SK-N-SH (cell line): ENCODE measurements around the gene CNTNAP2. TPM values are rescaled to one million over a fixed set of nuclear protein-coding genes. Genes with fewer than 3 reads are reported as not detected.

Experiments
- CTCF ChIA-PET: fragments of 300-600, 350-600 bp; formaldehyde crosslinking; extraction: SDS; loops from one replicate; lab custom pipeline; 2021; lab: Yijun Ruan, JAX
- POLR2A ChIA-PET: fragments of 350-600 bp; sonication (Branson Sonifier 250); formaldehyde crosslinking; extraction: SDS; loops from one replicate; lab custom pipeline; 2020; ENCODE audit warnings: antibody characterized with exemption, inconsistent platforms; lab: Yijun Ruan, JAX
- DNase-seq: peaks from one replicate; pipeline ENCODE4 v3.0.0; 2012
- H2AFZ ChIP-seq: fragments of 200-600 bp; sonication (generic); 2 replicates; pipeline ENCODE4 v1.8.1; 2016; ENCODE audit warnings: antibody characterized with exemption, mild to moderate bottlenecking, low read depth
- H3F3A ChIP-seq: fragments of 200-600 bp; sonication (generic); replicated peaks from 2 replicates; pipeline ENCODE3; 2016; ENCODE audit warnings: antibody characterized with exemption, mild to moderate bottlenecking; ENCODE audit not compliant: insufficient read depth
- H3K27ac ChIP-seq, 2 experiments: fragments of 200-500 bp in 1 of 2; fragments of 200-600 bp in 1 of 2; sonication (Bioruptor generic) in 1 of 2; sonication (generic), shearing (Covaris generic) in 1 of 2; 2 replicates each; pipeline versions ENCODE4 v1.5.1 to v1.6.1; 2014 to 2016; ENCODE audit warnings: low read depth in 2 of 2, inconsistent platforms in 1 of 2, low read length in 1 of 2, mild to moderate bottlenecking in 1 of 2, mixed read lengths in 1 of 2
- H3K27me3 ChIP-seq: fragments of 200-600 bp; sonication (generic), shearing (Covaris generic); 2 replicates; pipeline ENCODE4 v1.6.1; 2016; ENCODE audit warnings: mixed run types; ENCODE audit not compliant: insufficient read depth
- H3K36me3 ChIP-seq, 2 experiments: fragments of 200-500 bp in 1 of 2; fragments of 200-600 bp in 1 of 2; sonication (Bioruptor generic) in 1 of 2; sonication (generic) in 1 of 2; replicated peaks in 1 of 2; 2 replicates each; pipeline versions ENCODE3 to v1.5.1; 2014 to 2016; ENCODE audit warnings: low read length in 1 of 2, mild to moderate bottlenecking in 1 of 2; ENCODE audit not compliant: insufficient read depth in 2 of 2, control insufficient read depth in 1 of 2
- H3K4me1 ChIP-seq, 2 experiments: fragments of 200-500 bp in 1 of 2; fragments of 200-600 bp in 1 of 2; sonication (Bioruptor generic) in 1 of 2; sonication (generic), shearing (Covaris generic) in 1 of 2; 2 replicates each; pipeline versions ENCODE4 v1.5.1 to v1.6.1; 2014 to 2016; ENCODE audit warnings: low read depth in 1 of 2, low read length in 1 of 2, mixed run types in 1 of 2; ENCODE audit not compliant: insufficient read depth in 2 of 2, control insufficient read depth in 1 of 2
- H3K4me2 ChIP-seq: fragments of 200-600 bp; sonication (generic), shearing (Covaris generic); 2 replicates; pipeline ENCODE4 v1.6.1; 2017; ENCODE audit warnings: mixed run types
- H3K4me3 ChIP-seq, 2 experiments: fragments of 200-500 bp in 1 of 2; fragments of 200-600 bp in 1 of 2; sonication (Bioruptor generic) in 1 of 2; sonication (generic), shearing (Covaris generic) in 1 of 2; 2 replicates each; pipeline versions ENCODE4 v1.5.1 to v1.8.1; 2014 to 2016; ENCODE audit warnings: low read depth in 2 of 2, inconsistent platforms in 1 of 2, low read length in 1 of 2, mild to moderate bottlenecking in 1 of 2, mixed read lengths in 1 of 2, moderate library complexity in 1 of 2
- H3K79me2 ChIP-seq: fragments of 200-600 bp; sonication (generic); 2 replicates; pipeline ENCODE4 v1.8.1; 2017; ENCODE audit warnings: mild to moderate bottlenecking; ENCODE audit not compliant: insufficient read depth
- H3K9ac ChIP-seq: fragments of 200-600 bp; sonication (generic); 2 replicates; pipeline ENCODE4 v1.6.1; 2017; ENCODE audit warnings: mixed run types
- H3K9me2 ChIP-seq: fragments of 200-600 bp; sonication (generic); 2 replicates; pipeline ENCODE4 v1.6.1; 2017; ENCODE audit warnings: mixed run types
- H3K9me3 ChIP-seq: fragments of 200-600 bp; sonication (generic); 2 replicates; pipeline ENCODE4 v1.6.1; 2017; ENCODE audit warnings: mixed run types, mild to moderate bottlenecking, moderate library complexity
- H4K20me1 ChIP-seq: fragments of 200-600 bp; sonication (generic); 2 replicates; pipeline ENCODE4 v1.6.1; 2017; ENCODE audit warnings: mild to moderate bottlenecking, mixed run types; ENCODE audit not compliant: insufficient read depth
- EZH2phosphoT487 ChIP-seq: fragments of 200-600 bp; sonication (generic); IDR thresholded peaks from 2 replicates; pipeline ENCODE4 v1.6.1; 2017; ENCODE audit warnings: low read depth, mixed run types, mild to moderate bottlenecking, antibody characterized with exemption, moderate library complexity, borderline replicate concordance
- FOSL2 ChIP-seq: IDR thresholded peaks from 2 replicates; pipeline ENCODE4 v1.4.0; 2012; ENCODE audit warnings: low read depth, mild to moderate bottlenecking, moderate library complexity, borderline replicate concordance
- FOXJ3 ChIP-seq: sonication (generic); formaldehyde crosslinking; IDR thresholded peaks from 2 replicates; pipeline ENCODE4 v1.5.1; 2020; ENCODE audit warnings: mild to moderate bottlenecking, missing genetic modification reagents
- GATA2 ChIP-seq: sonication (generic); formaldehyde crosslinking; IDR thresholded peaks from 2 replicates; pipeline ENCODE4 v1.5.0; 2020; ENCODE audit warnings: mild to moderate bottlenecking, missing genetic modification reagents
- MAX ChIP-seq: IDR thresholded peaks from 2 replicates; pipeline ENCODE4 v1.4.0; 2012; ENCODE audit warnings: low read depth
- MXI1 ChIP-seq: IDR thresholded peaks from 2 replicates; pipeline ENCODE4 v1.6.1; 2012; ENCODE audit warnings: mild to moderate bottlenecking, low read depth, low read length, improper control_type of control experiment
- NRF1 ChIP-seq: IDR thresholded peaks from 2 replicates; pipeline ENCODE4 v1.6.1; 2012; ENCODE audit warnings: low read depth, mild to moderate bottlenecking, low read length
- REST ChIP-seq: IDR thresholded peaks from 2 replicates; pipeline ENCODE4 v1.6.1; 2012; ENCODE audit warnings: mild to moderate bottlenecking, low read depth, low read length, moderate library complexity
- RFX5 ChIP-seq: IDR thresholded peaks from 2 replicates; pipeline ENCODE4 v1.6.1; 2012; ENCODE audit warnings: mild to moderate bottlenecking, improper control_type of control experiment, low read length
- RXRA ChIP-seq: IDR thresholded peaks from 2 replicates; pipeline ENCODE4 v1.4.0; 2012; ENCODE audit warnings: low read depth, mild to moderate bottlenecking, borderline replicate concordance
- TAF1 ChIP-seq: IDR thresholded peaks from 2 replicates; pipeline ENCODE4 v1.6.1; 2012; ENCODE audit warnings: low read depth, mild to moderate bottlenecking, low read length, moderate library complexity, borderline replicate concordance
- TCF12 ChIP-seq: IDR thresholded peaks from 2 replicates; pipeline ENCODE4 v1.4.0; 2012
- TEAD4 ChIP-seq: IDR thresholded peaks from 2 replicates; pipeline ENCODE4 v1.4.0; 2012; ENCODE audit warnings: mild to moderate bottlenecking, borderline replicate concordance; ENCODE audit not compliant: insufficient read depth
- YY1 ChIP-seq: IDR thresholded peaks from 2 replicates; pipeline ENCODE4 v1.4.0; 2012; ENCODE audit warnings: low read depth, mild to moderate bottlenecking
- WGBS: methylation state at CpG from one replicate; pipeline ENCODE4 v1.1.6; 2017; ENCODE audit warnings: low lambda C conversion rate; 5-methylcytosine and 5-hydroxymethylcytosine counted together
- polyA plus RNA-seq, 3 experiments: library from polyadenylated mRNA; depleted of rRNA; stranded (reverse); fragments of >200 nt; gene quantifications; 2 replicates each; pipeline ENCODE4 v1.2.3, GENCODE V29; 2012
- TF ChIP-seq, protein P1 (sequence below): fragments of 150-350 bp; IDR thresholded peaks from 2 replicates; pipeline ENCODE4 v1.6.1; 2016; ENCODE audit warnings: mild to moderate bottlenecking, low read depth, low read length
- TF ChIP-seq, protein P2 (sequence below): IDR thresholded peaks from 2 replicates; pipeline ENCODE4 v1.4.0; 2012; ENCODE audit warnings: low read depth, borderline replicate concordance
- TF ChIP-seq, protein P3 (sequence below): fragments of 200-600 bp; sonication (generic); IDR thresholded peaks from 2 replicates; pipeline ENCODE4 v1.6.1; 2017; ENCODE audit warnings: antibody characterized with exemption, mild to moderate bottlenecking, moderate library complexity

Gene CNTNAP2
- polyA plus RNA-seq, 1 of the 3 experiments (the other 2 are of a cell fraction): 3.4 TPM

GRCh38 chr7:148049068-148049467 is 1932.5 kb downstream of the CNTNAP2 start:
- H3K36me3 ChIP-seq: no peaks in the 10 kb centered on the region
- H3K9ac ChIP-seq: no peak overlapping the region
- H3K27me3 ChIP-seq: no peaks in the 10 kb centered on the region
- no peaks in the 10 kb centered on the region for H3K9me3 ChIP-seq
- no peak for DNase-seq
- no peaks in the 10 kb centered on the region for H4K20me1 ChIP-seq
- H3K4me2 ChIP-seq: no peak overlapping the region
- no peaks in the 10 kb centered on the region; a peak in 1 of 4 replicates for H3K4me1 ChIP-seq
- H3K4me3 ChIP-seq: no peak overlapping the region
- ChIA-PET CTCF (interaction anchor here (1.5 kb wide), 1 partner anchor 26 kb away, joined by 6 read pairs; no protein-coding TSS in a partner anchor), POLR2A (no interaction called here)
- no peak overlapping the region for H3K27ac ChIP-seq
- TF ChIP-seq MXI1: no peak
- TF ChIP-seq RXRA: no peak
- TF ChIP-seq REST: no peak
- TF ChIP-seq FOSL2: no peak
- no peak for TF ChIP-seq TAF1
- TF ChIP-seq TCF12: no peak
- TF ChIP-seq RFX5: no peak
- H3K79me2 ChIP-seq: no peaks in the 10 kb centered on the region
- H3F3A ChIP-seq: no peaks in the 10 kb centered on the region
- 65% methylated on average over 4 of the region's 4 CpGs for WGBS
- H3K9me2 ChIP-seq: no peaks in the 10 kb centered on the region
- no peak overlapping the region for H2AFZ ChIP-seq

DNA sequence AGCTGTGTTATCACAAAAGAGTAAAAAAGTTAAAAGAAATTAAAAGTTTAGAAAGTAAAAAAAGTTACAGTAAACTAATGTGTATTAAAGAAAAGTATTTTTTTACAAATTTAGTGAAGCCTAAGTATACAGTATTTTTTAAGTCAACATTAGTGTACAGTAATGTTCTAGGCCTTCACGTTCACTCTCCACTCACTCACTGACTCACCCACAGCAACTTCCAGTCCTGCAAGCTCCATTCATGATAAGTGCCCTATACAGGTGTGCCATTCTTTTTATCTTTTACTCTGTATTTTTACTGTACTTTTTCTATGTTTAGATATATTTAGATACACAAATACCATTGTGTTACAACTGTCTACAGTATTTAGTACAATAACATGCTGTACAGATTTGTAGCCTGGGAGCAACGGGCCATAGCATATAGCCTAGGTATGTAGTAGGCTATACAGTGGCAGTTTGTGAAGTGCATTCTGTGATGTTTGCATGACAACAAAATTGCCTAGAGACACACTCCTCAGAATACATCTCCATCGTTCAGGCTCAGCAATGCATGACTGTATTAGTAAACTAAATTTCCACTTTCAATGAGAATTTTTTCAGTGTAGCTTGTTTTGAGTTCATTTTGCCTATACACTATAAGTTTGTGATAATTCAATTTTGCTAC is 1934.0 kb downstream of the CNTNAP2 start:
- DNase-seq: no peak
- H3F3A ChIP-seq: no peaks in the 10 kb centered on the region
- no peak overlapping the region for H3K4me3 ChIP-seq
- CTCF ChIA-PET: no interaction called here
- 0 out of 2 replicates have a peak overlapping the region, but pooled peaks have one; percentile 17 for H2AFZ ChIP-seq
- TF ChIP-seq TEAD4 (no peak), FOSL2 (no peak), GATA2 (CRISPR knock-in tag) (no peak), NRF1 (no peak), YY1 (no peak), MAX (no peak), FOXJ3 (CRISPR knock-in tag) (no peak), EZH2phosphoT487 (no peak), TAF1 (no peak)
- TF ChIP-seq, protein P1, sequence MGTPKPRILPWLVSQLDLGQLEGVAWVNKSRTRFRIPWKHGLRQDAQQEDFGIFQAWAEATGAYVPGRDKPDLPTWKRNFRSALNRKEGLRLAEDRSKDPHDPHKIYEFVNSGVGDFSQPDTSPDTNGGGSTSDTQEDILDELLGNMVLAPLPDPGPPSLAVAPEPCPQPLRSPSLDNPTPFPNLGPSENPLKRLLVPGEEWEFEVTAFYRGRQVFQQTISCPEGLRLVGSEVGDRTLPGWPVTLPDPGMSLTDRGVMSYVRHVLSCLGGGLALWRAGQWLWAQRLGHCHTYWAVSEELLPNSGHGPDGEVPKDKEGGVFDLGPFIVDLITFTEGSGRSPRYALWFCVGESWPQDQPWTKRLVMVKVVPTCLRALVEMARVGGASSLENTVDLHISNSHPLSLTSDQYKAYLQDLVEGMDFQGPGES: no peak
- TF ChIP-seq, protein P2, sequence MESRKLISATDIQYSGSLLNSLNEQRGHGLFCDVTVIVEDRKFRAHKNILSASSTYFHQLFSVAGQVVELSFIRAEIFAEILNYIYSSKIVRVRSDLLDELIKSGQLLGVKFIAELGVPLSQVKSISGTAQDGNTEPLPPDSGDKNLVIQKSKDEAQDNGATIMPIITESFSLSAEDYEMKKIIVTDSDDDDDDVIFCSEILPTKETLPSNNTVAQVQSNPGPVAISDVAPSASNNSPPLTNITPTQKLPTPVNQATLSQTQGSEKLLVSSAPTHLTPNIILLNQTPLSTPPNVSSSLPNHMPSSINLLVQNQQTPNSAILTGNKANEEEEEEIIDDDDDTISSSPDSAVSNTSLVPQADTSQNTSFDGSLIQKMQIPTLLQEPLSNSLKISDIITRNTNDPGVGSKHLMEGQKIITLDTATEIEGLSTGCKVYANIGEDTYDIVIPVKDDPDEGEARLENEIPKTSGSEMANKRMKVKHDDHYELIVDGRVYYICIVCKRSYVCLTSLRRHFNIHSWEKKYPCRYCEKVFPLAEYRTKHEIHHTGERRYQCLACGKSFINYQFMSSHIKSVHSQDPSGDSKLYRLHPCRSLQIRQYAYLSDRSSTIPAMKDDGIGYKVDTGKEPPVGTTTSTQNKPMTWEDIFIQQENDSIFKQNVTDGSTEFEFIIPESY: no peak
- TF ChIP-seq, protein P3, sequence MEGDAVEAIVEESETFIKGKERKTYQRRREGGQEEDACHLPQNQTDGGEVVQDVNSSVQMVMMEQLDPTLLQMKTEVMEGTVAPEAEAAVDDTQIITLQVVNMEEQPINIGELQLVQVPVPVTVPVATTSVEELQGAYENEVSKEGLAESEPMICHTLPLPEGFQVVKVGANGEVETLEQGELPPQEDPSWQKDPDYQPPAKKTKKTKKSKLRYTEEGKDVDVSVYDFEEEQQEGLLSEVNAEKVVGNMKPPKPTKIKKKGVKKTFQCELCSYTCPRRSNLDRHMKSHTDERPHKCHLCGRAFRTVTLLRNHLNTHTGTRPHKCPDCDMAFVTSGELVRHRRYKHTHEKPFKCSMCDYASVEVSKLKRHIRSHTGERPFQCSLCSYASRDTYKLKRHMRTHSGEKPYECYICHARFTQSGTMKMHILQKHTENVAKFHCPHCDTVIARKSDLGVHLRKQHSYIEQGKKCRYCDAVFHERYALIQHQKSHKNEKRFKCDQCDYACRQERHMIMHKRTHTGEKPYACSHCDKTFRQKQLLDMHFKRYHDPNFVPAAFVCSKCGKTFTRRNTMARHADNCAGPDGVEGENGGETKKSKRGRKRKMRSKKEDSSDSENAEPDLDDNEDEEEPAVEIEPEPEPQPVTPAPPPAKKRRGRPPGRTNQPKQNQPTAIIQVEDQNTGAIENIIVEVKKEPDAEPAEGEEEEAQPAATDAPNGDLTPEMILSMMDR: no peak
- 64% methylated on average over 3 of the region's 3 CpGs for WGBS
- H3K4me2 ChIP-seq: no peak overlapping the region
- no peaks in the 10 kb centered on the region for H3K9me2 ChIP-seq
- no peaks in the 10 kb centered on the region; a peak in 1 of 4 replicates for H3K4me1 ChIP-seq
- H4K20me1 ChIP-seq: no peaks in the 10 kb centered on the region
- H3K36me3 ChIP-seq: no peaks in the 10 kb centered on the region
- POLR2A ChIA-PET: no interaction called here
- H3K9me3 ChIP-seq: no peaks in the 10 kb centered on the region
- peak overlapping the region in 1 of 2 experiments; percentile 8; a peak in 1 of 4 replicates for H3K27ac ChIP-seq
- no peaks in the 10 kb centered on the region for H3K79me2 ChIP-seq
- no peaks in the 10 kb centered on the region for H3K27me3 ChIP-seq
- H3K9ac ChIP-seq: no peak overlapping the region
